Measurements from ENCODE around the gene EXOC3L2. TPM values are rescaled to one million over a fixed set of nuclear protein-coding genes. Genes with fewer than 3 reads are reported as not detected.

EXOC3L2 gene
- total RNA-seq, 1 experiment from 2014 or later = not detected

DNA sequence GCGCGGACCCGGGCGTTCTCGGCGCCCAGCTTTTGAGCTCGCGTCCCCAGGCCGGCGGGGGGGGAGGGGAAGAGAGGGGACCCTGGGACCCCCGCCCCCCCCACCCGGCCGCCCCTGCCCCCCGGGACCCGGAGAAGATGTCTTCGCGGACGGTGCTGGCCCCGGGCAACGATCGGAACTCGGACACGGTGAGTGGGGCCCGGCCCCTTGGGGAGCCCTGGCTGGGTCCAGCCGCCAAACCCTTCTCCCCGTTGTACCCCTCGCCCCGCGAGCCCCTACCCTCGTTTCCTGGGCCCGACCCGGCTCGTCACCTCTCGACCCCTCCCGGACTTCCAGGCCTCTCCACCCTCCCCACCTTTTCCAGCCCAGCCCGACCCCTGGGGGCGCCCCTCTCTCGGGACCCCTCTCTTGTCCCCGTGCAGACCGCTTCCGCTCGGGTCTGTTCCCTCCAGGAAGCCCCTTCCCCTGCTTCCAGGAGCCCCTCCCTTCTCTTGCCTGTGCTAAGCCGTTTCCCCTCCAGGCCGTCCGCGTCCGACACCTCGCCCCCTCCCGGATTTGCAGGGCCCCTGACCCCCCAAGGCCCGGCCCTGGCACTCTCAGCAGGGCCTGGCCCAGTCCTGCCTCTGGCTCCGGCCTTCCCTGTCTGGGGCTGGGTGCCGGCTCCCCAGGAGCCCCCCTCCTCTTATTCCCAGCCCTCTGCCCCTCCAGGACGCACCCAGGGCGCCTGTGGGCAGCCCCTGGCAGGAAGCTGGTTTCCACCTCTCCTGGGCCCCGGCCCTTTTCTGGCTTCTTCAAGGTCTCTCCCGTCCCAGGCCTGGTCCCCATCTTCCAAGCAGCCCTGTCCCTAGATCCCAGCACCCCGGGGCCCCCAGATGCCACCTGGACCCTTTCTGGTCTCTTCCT lies 6.5 kb upstream of the EXOC3L2 start:
- no peak for DNase-seq (ENCODE audit: low spot score)
- POLR2A ChIA-PET (ENCODE audit: low non-redundant PET) = no interaction called here

DNA sequence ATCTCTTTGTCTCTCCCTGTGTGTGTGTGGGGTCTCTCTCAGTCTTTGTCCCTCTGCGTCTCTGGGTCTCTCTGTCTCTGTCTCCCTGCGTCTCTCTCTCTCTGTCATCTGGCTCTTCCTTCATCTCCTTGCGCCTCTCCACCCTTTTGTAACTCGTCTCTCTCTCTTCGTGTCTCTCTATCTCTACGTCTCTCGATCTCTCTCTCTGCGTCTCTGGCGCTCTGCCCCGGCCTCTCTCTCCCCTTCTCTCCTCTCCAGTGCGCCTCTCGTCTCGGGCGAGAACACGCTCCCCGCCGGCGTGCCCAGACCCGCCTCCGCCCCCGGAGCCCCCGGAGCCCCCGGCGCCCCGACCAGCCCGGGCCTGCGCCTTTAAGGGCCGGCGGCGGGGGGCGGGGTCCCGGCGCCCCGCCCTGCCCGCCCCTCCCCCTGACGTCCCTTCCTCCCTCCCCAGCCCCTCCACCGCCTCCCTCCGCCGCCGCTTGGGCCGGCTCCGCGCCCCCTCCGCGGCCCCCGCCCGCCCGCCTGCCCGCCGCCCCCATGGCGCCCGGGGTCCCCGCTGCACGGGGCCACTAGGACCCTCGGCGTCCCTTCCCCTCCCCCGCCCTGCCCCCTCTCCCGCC lies 5.7 kb upstream of the EXOC3L2 start, which contains the start of gene MARK4:
MARK4 (plus strand) TSS at position 440 of the 620 bp plus-strand sequence. CDS start 318 bp downstream, outside the sequence.
- POLR2A ChIA-PET (ENCODE audit: low non-redundant PET) = no interaction called here
- no peaks in the 10 kb centered on the region for H3K9me3 ChIP-seq (ENCODE audit: low read depth, low read length, poor library complexity, severe bottlenecking)
- no peaks in the 10 kb centered on the region for H3K36me3 ChIP-seq (ENCODE audit: insufficient read depth, low read length, poor library complexity, severe bottlenecking)
- peaks cover 5% of the 10 kb centered on the region for H3K4me1 ChIP-seq (ENCODE audit: insufficient read depth, low read length, poor library complexity, severe bottlenecking)
- CTCF ChIA-PET = no interaction called here
- TF ChIP-seq EZH2 (IDR thresholded peaks at IDR 0.05; ENCODE audit: borderline replicate concordance, low read depth, low read length, poor library complexity, severe bottlenecking) = no peak
- TF ChIP-seq, protein P1, sequence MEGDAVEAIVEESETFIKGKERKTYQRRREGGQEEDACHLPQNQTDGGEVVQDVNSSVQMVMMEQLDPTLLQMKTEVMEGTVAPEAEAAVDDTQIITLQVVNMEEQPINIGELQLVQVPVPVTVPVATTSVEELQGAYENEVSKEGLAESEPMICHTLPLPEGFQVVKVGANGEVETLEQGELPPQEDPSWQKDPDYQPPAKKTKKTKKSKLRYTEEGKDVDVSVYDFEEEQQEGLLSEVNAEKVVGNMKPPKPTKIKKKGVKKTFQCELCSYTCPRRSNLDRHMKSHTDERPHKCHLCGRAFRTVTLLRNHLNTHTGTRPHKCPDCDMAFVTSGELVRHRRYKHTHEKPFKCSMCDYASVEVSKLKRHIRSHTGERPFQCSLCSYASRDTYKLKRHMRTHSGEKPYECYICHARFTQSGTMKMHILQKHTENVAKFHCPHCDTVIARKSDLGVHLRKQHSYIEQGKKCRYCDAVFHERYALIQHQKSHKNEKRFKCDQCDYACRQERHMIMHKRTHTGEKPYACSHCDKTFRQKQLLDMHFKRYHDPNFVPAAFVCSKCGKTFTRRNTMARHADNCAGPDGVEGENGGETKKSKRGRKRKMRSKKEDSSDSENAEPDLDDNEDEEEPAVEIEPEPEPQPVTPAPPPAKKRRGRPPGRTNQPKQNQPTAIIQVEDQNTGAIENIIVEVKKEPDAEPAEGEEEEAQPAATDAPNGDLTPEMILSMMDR (conservative IDR thresholded peaks at IDR 0.05; ENCODE audit: low read depth, low read length) = no peak
- peak within 1 kb of the TSS; percentile 86 for H3K27ac ChIP-seq (ENCODE audit: low read depth, low read length, poor library complexity, severe bottlenecking)
- peak; percentile 72 for DNase-seq (ENCODE audit: low spot score)
- H3K27me3 ChIP-seq (replicated peaks; ENCODE audit: insufficient read depth, low read depth, low read length, poor library complexity) = no peaks in the 10 kb centered on the region
- no TSS peak for BruUV-seq (replicated peaks)
- peak within 1 kb of the TSS; percentile 93 for H3K4me3 ChIP-seq (ENCODE audit: low read depth, low read length, poor library complexity, severe bottlenecking)
- intact Hi-C loops (cut with micrococcal nuclease; ENCODE audit: unreplicated experiment) = no loop called here

More for the DNA sequence above, 6.5 kb upstream of the EXOC3L2 start:
- Histone ChIP-seq H3K4me1 (ENCODE audit: insufficient read depth, low read length, poor library complexity, severe bottlenecking) (peaks cover 5% of the 10 kb centered on the region), H3K27me3 (replicated peaks; ENCODE audit: insufficient read depth, low read depth, low read length, poor library complexity) (no peaks in the 10 kb centered on the region), H3K9me3 (ENCODE audit: low read depth, low read length, poor library complexity, severe bottlenecking) (no peaks in the 10 kb centered on the region), H3K4me3 (ENCODE audit: low read depth, low read length, poor library complexity, severe bottlenecking) (peak overlapping the region; percentile 93), H3K27ac (ENCODE audit: low read depth, low read length, poor library complexity, severe bottlenecking) (peak overlapping the region; percentile 85), H3K36me3 (ENCODE audit: insufficient read depth, low read length, poor library complexity, severe bottlenecking) (no peaks in the 10 kb centered on the region)
- CTCF ChIA-PET = no interaction called here
- BruUV-seq (replicated peaks) = no TSS peak
- no peak for TF ChIP-seq EZH2 (IDR thresholded peaks at IDR 0.05; ENCODE audit: borderline replicate concordance, low read depth, low read length, poor library complexity, severe bottlenecking)
- TF ChIP-seq, protein P1 (conservative IDR thresholded peaks at IDR 0.05; ENCODE audit: low read depth, low read length) = no peak
- intact Hi-C loops (cut with micrococcal nuclease; ENCODE audit: unreplicated experiment) = no loop called here

DNA sequence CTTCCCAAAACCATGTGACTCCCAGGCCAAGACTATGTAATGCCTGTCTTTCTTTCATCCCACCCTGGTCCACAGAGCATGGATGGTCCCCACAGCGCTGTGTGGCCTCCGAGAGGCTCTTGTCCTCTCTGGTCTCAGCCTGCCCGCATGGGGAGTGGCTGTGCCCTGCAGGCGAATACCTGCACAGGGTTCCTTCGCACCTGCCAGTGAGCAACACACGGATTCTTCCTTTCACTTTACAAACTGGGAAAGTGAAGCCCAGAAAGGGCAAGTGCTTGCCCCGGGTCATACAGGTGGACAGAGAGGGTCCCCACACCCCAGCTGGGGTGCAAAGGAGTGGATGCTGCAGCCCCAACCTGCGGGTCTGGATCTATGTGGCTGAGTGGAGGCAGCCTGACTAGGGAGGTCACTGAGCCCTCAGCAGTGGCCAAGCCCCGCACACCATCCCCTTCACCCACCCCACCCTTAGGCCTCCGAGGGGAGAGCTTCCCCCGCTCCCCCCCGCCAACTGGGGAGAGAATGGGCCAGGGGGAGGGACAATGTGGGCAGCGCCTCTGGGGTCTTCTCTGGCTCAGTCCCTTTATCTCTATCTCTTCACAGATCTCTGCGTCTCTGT lies 5.1 kb upstream of the EXOC3L2 start:
- Histone ChIP-seq H3K36me3 (ENCODE audit: insufficient read depth, low read length, poor library complexity, severe bottlenecking) (no peaks in the 10 kb centered on the region), H3K9me3 (ENCODE audit: low read depth, low read length, poor library complexity, severe bottlenecking) (no peaks in the 10 kb centered on the region), H3K27me3 (replicated peaks; ENCODE audit: insufficient read depth, low read depth, low read length, poor library complexity) (no peaks in the 10 kb centered on the region), H3K4me3 (ENCODE audit: low read depth, low read length, poor library complexity, severe bottlenecking) (peak overlapping the region; percentile 93), H3K4me1 (ENCODE audit: insufficient read depth, low read length, poor library complexity, severe bottlenecking) (peaks cover 5% of the 10 kb centered on the region), H3K27ac (ENCODE audit: low read depth, low read length, poor library complexity, severe bottlenecking) (peak overlapping the region; percentile 86)
- ChIA-PET POLR2A (ENCODE audit: low non-redundant PET) (no interaction called here), CTCF (no interaction called here)
- TF ChIP-seq, protein P1 (conservative IDR thresholded peaks at IDR 0.05; ENCODE audit: low read depth, low read length) = no peak
- TF ChIP-seq EZH2 (IDR thresholded peaks at IDR 0.05; ENCODE audit: borderline replicate concordance, low read depth, low read length, poor library complexity, severe bottlenecking) = no peak
- intact Hi-C loops (cut with micrococcal nuclease; ENCODE audit: unreplicated experiment) = no loop called here
- DNase-seq (ENCODE audit: low spot score) = no peak
- no TSS peak for BruUV-seq (replicated peaks)

Measured in A673 (cell line).